Measurements from ENCODE around the gene LCE3D. TPM values are rescaled to one million over a fixed set of nuclear protein-coding genes. Genes with fewer than 3 reads are reported as not detected.

LCE3D gene
- polyA plus RNA-seq, 1 donor (not counting 4 experiments of a cell fraction or from before 2014, with no cell fraction given) = 4.4 TPM

DNA sequence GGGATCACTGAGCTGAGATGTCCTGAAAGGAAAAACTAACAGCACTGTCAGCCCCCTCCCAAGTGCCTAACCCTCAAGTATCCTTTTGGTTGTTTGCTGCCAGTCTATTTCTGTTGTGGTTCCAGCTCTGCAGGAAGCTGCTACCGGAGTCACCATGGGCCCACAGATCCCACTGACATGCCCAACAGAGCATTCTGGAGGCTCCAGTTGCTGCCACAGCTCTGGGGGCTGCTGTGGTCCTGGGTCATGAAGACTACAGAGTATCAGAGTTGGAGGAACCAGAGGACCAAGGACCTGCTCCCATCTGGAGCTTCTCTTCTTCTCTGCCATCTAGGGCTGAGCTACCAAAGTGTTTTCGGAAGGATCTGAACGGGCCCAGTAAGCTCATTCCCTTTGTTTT lies 41.7 kb upstream of the LCE3D start:
- Histone ChIP-seq H3K36me3 (ENCODE audit: control insufficient read depth in 2 of 2, extremely low read depth in 1 of 2, insufficient read depth in 2 of 2, low read length in 2 of 2) (no peaks in the 10 kb centered on the region), H3K9me1 (ENCODE audit: control insufficient read depth, extremely low read depth, insufficient read depth, low read length) (no peaks in the 10 kb centered on the region), H3K4me1 (ENCODE audit: control insufficient read depth, extremely low read depth, insufficient read depth, low read length) (no peaks in the 10 kb centered on the region), H3K4me3 (ENCODE audit: control insufficient read depth in 2 of 3, extremely low read depth in 1 of 3, insufficient read depth in 2 of 3, low read depth in 1 of 3, low read length in 3 of 3) (no peak overlapping the region), H3K4me2 (ENCODE audit: control insufficient read depth, extremely low read depth, insufficient read depth, low read depth, low read length) (no peak overlapping the region), H3K9ac (ENCODE audit: control insufficient read depth, extremely low read depth, insufficient read depth, low read length) (no peak overlapping the region), H4K20me1 (ENCODE audit: control insufficient read depth, extremely low read depth, insufficient read depth, low read length) (no peaks in the 10 kb centered on the region), H3K9me3 (ENCODE audit: control insufficient read depth, low read depth, low read length) (peaks cover 11% of the 10 kb centered on the region), H3K27ac (ENCODE audit: control insufficient read depth, insufficient read depth, low read length) (no peak overlapping the region), H2AFZ (ENCODE audit: control insufficient read depth, low read length) (no peak overlapping the region), H3K79me2 (ENCODE audit: control insufficient read depth, insufficient read depth, low read length) (no peaks in the 10 kb centered on the region), H3K27me3 (ENCODE audit: control insufficient read depth, extremely low read depth, insufficient read depth, low read length) (peaks cover 4% of the 10 kb centered on the region)
- TF ChIP-seq, protein P1, sequence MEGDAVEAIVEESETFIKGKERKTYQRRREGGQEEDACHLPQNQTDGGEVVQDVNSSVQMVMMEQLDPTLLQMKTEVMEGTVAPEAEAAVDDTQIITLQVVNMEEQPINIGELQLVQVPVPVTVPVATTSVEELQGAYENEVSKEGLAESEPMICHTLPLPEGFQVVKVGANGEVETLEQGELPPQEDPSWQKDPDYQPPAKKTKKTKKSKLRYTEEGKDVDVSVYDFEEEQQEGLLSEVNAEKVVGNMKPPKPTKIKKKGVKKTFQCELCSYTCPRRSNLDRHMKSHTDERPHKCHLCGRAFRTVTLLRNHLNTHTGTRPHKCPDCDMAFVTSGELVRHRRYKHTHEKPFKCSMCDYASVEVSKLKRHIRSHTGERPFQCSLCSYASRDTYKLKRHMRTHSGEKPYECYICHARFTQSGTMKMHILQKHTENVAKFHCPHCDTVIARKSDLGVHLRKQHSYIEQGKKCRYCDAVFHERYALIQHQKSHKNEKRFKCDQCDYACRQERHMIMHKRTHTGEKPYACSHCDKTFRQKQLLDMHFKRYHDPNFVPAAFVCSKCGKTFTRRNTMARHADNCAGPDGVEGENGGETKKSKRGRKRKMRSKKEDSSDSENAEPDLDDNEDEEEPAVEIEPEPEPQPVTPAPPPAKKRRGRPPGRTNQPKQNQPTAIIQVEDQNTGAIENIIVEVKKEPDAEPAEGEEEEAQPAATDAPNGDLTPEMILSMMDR (optimal IDR thresholded peaks at IDR 0.05 in 1 of 3, IDR thresholded peaks at IDR 0.05 in 1 of 3, conservative IDR thresholded peaks at IDR 0.05 in 1 of 3; ENCODE audit: extremely low read depth in 1 of 3, insufficient read depth in 2 of 3, low read length in 3 of 3) = no peak
- no peak for TF ChIP-seq EZH2 (IDR thresholded peaks at IDR 0.05; ENCODE audit: low read length)
- DNase-seq (ENCODE audit: low read depth, low spot score) (no peak), FAIRE-seq (no peak)
- dilution Hi-C loops (cut with MboI; ENCODE audit: extremely low pct_ligation_motif_present, low sequenced_read_pairs) = no loop called here

DNA sequence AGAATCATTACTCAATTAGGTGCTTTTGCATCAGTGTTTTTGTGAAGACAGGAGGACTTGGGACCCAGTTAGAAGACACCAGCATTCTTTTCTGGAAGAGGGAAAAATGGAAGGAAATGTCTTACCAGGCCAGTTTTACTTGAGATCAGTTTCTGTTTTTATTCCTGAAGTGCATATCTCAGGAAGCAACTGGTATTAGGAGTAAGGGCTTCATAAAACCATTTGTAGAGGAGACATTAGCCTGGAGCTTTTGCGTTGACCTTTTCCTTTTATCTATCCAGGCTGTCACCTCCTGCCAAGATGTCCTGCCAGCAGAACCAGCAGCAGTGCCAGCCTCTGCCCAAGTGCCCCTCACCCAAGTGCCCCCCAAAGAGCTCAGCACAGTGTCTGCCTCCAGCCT lies 33.2 kb upstream of the LCE3D start, which contains the start of gene LCE3B:
Gene LCE3B (plus strand): TSS at position 301 of the 400 bp plus-strand sequence. CDS start 0 bp downstream, at position 301.
- H3K79me2 ChIP-seq (ENCODE audit: control insufficient read depth, insufficient read depth, low read length) = no peaks in the 10 kb centered on the region
- DNase-seq (ENCODE audit: low read depth, low spot score) (no peak), FAIRE-seq (no peak)
- no peak within 1 kb of the TSS for H2AFZ ChIP-seq (ENCODE audit: control insufficient read depth, low read length)
- no peaks in the 10 kb centered on the region for H4K20me1 ChIP-seq (ENCODE audit: control insufficient read depth, extremely low read depth, insufficient read depth, low read length)
- no peak within 1 kb of the TSS for H3K4me2 ChIP-seq (ENCODE audit: control insufficient read depth, extremely low read depth, insufficient read depth, low read depth, low read length)
- H3K4me3 ChIP-seq (ENCODE audit: control insufficient read depth in 2 of 3, extremely low read depth in 1 of 3, insufficient read depth in 2 of 3, low read depth in 1 of 3, low read length in 3 of 3) = no peak within 1 kb of the TSS
- H3K9me1 ChIP-seq (ENCODE audit: control insufficient read depth, extremely low read depth, insufficient read depth, low read length) = no peaks in the 10 kb centered on the region
- no peak within 1 kb of the TSS for H3K9ac ChIP-seq (ENCODE audit: control insufficient read depth, extremely low read depth, insufficient read depth, low read length)
- dilution Hi-C loops (cut with MboI; ENCODE audit: extremely low pct_ligation_motif_present, low sequenced_read_pairs) = no loop called here
- peaks cover 5% of the 10 kb centered on the region for H3K9me3 ChIP-seq (ENCODE audit: control insufficient read depth, low read depth, low read length)
- TF ChIP-seq, protein P1 (optimal IDR thresholded peaks at IDR 0.05 in 1 of 3, IDR thresholded peaks at IDR 0.05 in 1 of 3, conservative IDR thresholded peaks at IDR 0.05 in 1 of 3; ENCODE audit: extremely low read depth in 1 of 3, insufficient read depth in 2 of 3, low read length in 3 of 3) = no peak
- no peak for TF ChIP-seq EZH2 (IDR thresholded peaks at IDR 0.05; ENCODE audit: low read length)
- peaks cover 6% of the 10 kb centered on the region for H3K27me3 ChIP-seq (ENCODE audit: control insufficient read depth, extremely low read depth, insufficient read depth, low read length)
- H3K36me3 ChIP-seq (ENCODE audit: control insufficient read depth in 2 of 2, extremely low read depth in 1 of 2, insufficient read depth in 2 of 2, low read length in 2 of 2) = no peaks in the 10 kb centered on the region
- no peaks in the 10 kb centered on the region for H3K4me1 ChIP-seq (ENCODE audit: control insufficient read depth, extremely low read depth, insufficient read depth, low read length)
- no peak within 1 kb of the TSS for H3K27ac ChIP-seq (ENCODE audit: control insufficient read depth, insufficient read depth, low read length)

Measured in keratinocyte (primary cell).